ENCODE measurements around the gene TYRO3. TPM values are rescaled to one million over a fixed set of nuclear protein-coding genes. Genes with fewer than 3 reads are reported as not detected.

TYRO3 gene
- total and polyA plus RNA-seq, 2 of the 13 experiments (the other 11 are each of a cell fraction or from before 2014, with no cell fraction given) = 24.0 to 43.6 TPM

DNA sequence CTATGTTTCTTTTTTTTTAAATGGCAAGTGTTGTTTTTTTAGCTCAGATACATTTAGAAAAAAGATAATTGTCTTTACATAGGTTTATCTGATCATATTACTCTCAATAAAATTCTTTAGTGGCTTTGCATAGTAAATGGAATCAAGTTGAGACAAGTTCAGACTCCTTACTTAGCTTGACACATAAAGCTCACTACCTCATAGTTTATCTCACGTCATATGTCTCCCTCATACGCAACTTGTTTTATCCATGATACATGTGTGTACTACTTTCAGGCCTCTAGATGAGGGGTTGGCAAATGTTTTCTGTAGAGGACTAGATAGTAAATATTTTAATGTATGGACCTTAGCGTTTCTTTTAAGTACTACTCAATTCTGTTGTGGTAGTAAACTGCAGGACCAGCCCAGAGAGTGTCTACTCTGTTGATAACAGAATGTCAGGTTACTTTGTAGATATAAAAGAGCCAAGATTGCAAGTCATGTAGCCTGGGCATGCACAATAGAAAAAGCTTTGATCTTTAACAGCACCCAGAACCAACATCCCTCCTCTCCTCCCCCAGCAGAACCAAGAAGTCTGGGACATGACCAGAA lies 73.0 kb downstream of the TYRO3 start:
- ATAC-seq = no peak
- in situ Hi-C loops (cut with HindIII; ENCODE audit: extremely low pct_ligation_motif_present, low pct_unique_long_range_greater_than_20kb) = no loop called here
- FAIRE-seq = no peak

More for the DNA sequence above, 73.0 kb downstream of the TYRO3 start:
- POLR2A ChIA-PET = interaction anchor here (1.3 kb wide), 1 partner anchor 10 kb away, joined by 5 read pairs; no protein-coding TSS in a partner anchor
- no peak overlapping the region for H2AFZ ChIP-seq (ENCODE audit: low read length)
- H3K9me3 ChIP-seq (ENCODE audit: low read length) = no peaks in the 10 kb centered on the region
- no peak overlapping the region for H3K27ac ChIP-seq (ENCODE audit: extremely low read length, insufficient read depth, low read length)
- H3K4me2 ChIP-seq (ENCODE audit: low read depth, low read length) = no peak overlapping the region
- 0 out of 5 replicates have a peak, but pooled peaks cover 0 to 3% of the 10 kb centered on the region in 2 experiments for H3K36me3 ChIP-seq (replicated peaks in 1 of 2; ENCODE audit: control insufficient read depth in 1 of 2, insufficient read depth in 2 of 2, low read length in 2 of 2)
- TF ChIP-seq ZMYM3 (CRISPR knock-in tag; IDR thresholded peaks at IDR 0.05) = no peak
- TF ChIP-seq KAT7 (CRISPR knock-in tag; IDR thresholded peaks at IDR 0.05; ENCODE audit: borderline replicate concordance) = no peak
- TF ChIP-seq TBP (CRISPR knock-in tag; IDR thresholded peaks at IDR 0.05) = no peak
- peaks cover 80% of the 10 kb centered on the region for H3K79me2 ChIP-seq (ENCODE audit: insufficient read depth, low read length)
- no TSS peak for BruUV-seq (replicated peaks)
- no peaks in the 10 kb centered on the region for H4K20me1 ChIP-seq (ENCODE audit: insufficient read depth, low read length)
- no peak for DNase-seq (ENCODE audit: low spot score)
- H3K27me3 ChIP-seq (ENCODE audit: control insufficient read depth in 1 of 2, insufficient read depth in 2 of 2, low read length in 2 of 2) = no peaks in the 10 kb centered on the region
- peaks cover 52% of the 10 kb centered on the region for H3K4me1 ChIP-seq (ENCODE audit: insufficient read depth, low read length)
- CTCF ChIA-PET (ENCODE audit: low intra/inter-chr PET ratio, low total read pairs) = no interaction called here
- intact Hi-C loops (cut with micrococcal nuclease; ENCODE audit: unreplicated experiment) = no loop called here
- 82% methylated on average over 3 of the region's 3 CpGs for WGBS (ENCODE audit: low lambda C conversion rate)
- H3K4me3 ChIP-seq (replicated peaks in 1 of 3; ENCODE audit: insufficient read depth in 1 of 3, low read depth in 2 of 3, low read length in 3 of 3) = no peak overlapping the region
- H3K9ac ChIP-seq (ENCODE audit: insufficient read depth, low read depth, low read length) = no peak overlapping the region

Other genes with a start within 250 kb of the TYRO3 start
- 38.0 and 39.1 TPM in 2 replicates for gene OIP5, start 226.6 kb upstream of the TYRO3 start, total RNA-seq (2016; rRNA removed; fragmentation: Illumina TruSeq; extraction: Trizol)
- 5.5 and 10.7 TPM in 2 replicates for gene OIP5, start 226.6 kb upstream of the TYRO3 start, polyA plus RNA-seq (2011; rRNA removed)
- gene NUSAP1, start 226.3 kb upstream of the TYRO3 start, total RNA-seq (2016; rRNA removed; fragmentation: Illumina TruSeq; extraction: Trizol) = 106 and 162 TPM in 2 replicates
- gene NUSAP1, start 226.3 kb upstream of the TYRO3 start, polyA plus RNA-seq (2011; rRNA removed) = 38.6 and 59.5 TPM in 2 replicates
- gene NDUFAF1, start 156.7 kb upstream of the TYRO3 start, total RNA-seq (2016; rRNA removed; fragmentation: Illumina TruSeq; extraction: Trizol) = 16.9 and 23.1 TPM in 2 replicates
- 5.4 and 7.4 TPM in 2 replicates for gene NDUFAF1, start 156.7 kb upstream of the TYRO3 start, polyA plus RNA-seq (2011; rRNA removed)
- 17.9 and 22.0 TPM in 2 replicates for gene RTF1, start 142.1 kb upstream of the TYRO3 start, total RNA-seq (2016; rRNA removed; fragmentation: Illumina TruSeq; extraction: Trizol)
- gene RTF1, start 142.1 kb upstream of the TYRO3 start, polyA plus RNA-seq (2011; rRNA removed) = 13.6 and 13.9 TPM in 2 replicates
- 29.7 and 41.3 TPM in 2 replicates for gene ITPKA, start 65.3 kb upstream of the TYRO3 start, total RNA-seq (2016; rRNA removed; fragmentation: Illumina TruSeq; extraction: Trizol)
- gene ITPKA, start 65.3 kb upstream of the TYRO3 start, polyA plus RNA-seq (2011; rRNA removed) = 13.2 and 16.4 TPM in 2 replicates
- not detected in 2 replicates for gene LTK, start 45.4 kb upstream of the TYRO3 start, total RNA-seq (2016; rRNA removed; fragmentation: Illumina TruSeq; extraction: Trizol)
- 0.01 and 0.05 TPM in 2 replicates for gene LTK, start 45.4 kb upstream of the TYRO3 start, polyA plus RNA-seq (2011; rRNA removed)
- gene RPAP1, start 15.0 kb upstream of the TYRO3 start, total RNA-seq (2016; rRNA removed; fragmentation: Illumina TruSeq; extraction: Trizol) = 20.6 and 28.1 TPM in 2 replicates
- 15.1 and 16.2 TPM in 2 replicates for gene RPAP1, start 15.0 kb upstream of the TYRO3 start, polyA plus RNA-seq (2011; rRNA removed)
- gene MGA, start 101.2 kb downstream of the TYRO3 start, total RNA-seq (2016; rRNA removed; fragmentation: Illumina TruSeq; extraction: Trizol) = 59.0 and 71.8 TPM in 2 replicates
- 5.3 and 5.5 TPM in 2 replicates for gene MGA, start 101.2 kb downstream of the TYRO3 start, polyA plus RNA-seq (2011; rRNA removed)
- 3.9 and 7.3 TPM in 2 replicates for gene MAPKBP1, start 215.3 kb downstream of the TYRO3 start, total RNA-seq (2016; rRNA removed; fragmentation: Illumina TruSeq; extraction: Trizol)
- 3.0 and 4.7 TPM in 2 replicates for gene MAPKBP1, start 215.3 kb downstream of the TYRO3 start, polyA plus RNA-seq (2011; rRNA removed)

Measured in HepG2 (cell line).